Neutrophil (primary cell): ENCODE data around the gene LRP10.
"Not testable (repeated sequence)": the region's sequence is repeated elsewhere in the genome, so short reads cannot be mapped to it uniquely, and the experiment has no call there.

Experiments used
- H3K27ac ChIP-seq: fragments of 200-600 bp; sonication (generic); 2 replicates; pipeline ENCODE4 v1.5.1; 2016; ENCODE audit warnings: mild to moderate bottlenecking, moderate library complexity
- H3K27me3 ChIP-seq: fragments of 200-600 bp; sonication (generic); 2 replicates; pipeline ENCODE4 v1.6.0; 2016; ENCODE audit warnings: mild to moderate bottlenecking
- H3K36me3 ChIP-seq: fragments of 200-600 bp; sonication (generic); 2 replicates; pipeline ENCODE4 v1.5.1; 2017
- H3K4me1 ChIP-seq, 2 experiments: fragments of 200-600 bp in 1 of 2; sonication (generic) in 1 of 2; 1 replicate in 1 of 2; 2 replicates in 1 of 2; pipeline versions ENCODE4 v1.5.1 to v1.6.1; 2013 to 2016; ENCODE audit warnings: low read depth in 1 of 2, low read length in 1 of 2, mild to moderate bottlenecking in 1 of 2, moderate library complexity in 1 of 2; ENCODE audit not compliant: control insufficient read depth in 1 of 2, insufficient read depth in 1 of 2
- H3K4me3 ChIP-seq, 2 experiments: fragments of 200-600 bp in 1 of 2; sonication (generic) in 1 of 2; 1 replicate in 1 of 2; 2 replicates in 1 of 2; pipeline ENCODE4 v1.5.1; 2013 to 2016; ENCODE audit warnings: low read depth in 1 of 2, low read length in 1 of 2, mild to moderate bottlenecking in 1 of 2, moderate library complexity in 1 of 2
- H3K9me3 ChIP-seq: fragments of 200-600 bp; sonication (generic); 2 replicates; pipeline ENCODE4 v1.5.1; 2016
- CTCF ChIP-seq: fragments of 200-600 bp; sonication (generic); IDR thresholded peaks from 2 replicates; pipeline ENCODE4 v1.5.1; 2016; ENCODE audit warnings: antibody characterized with exemption

The LRP10 gene

GRCh38 chr14:22906073-22906472 is 34.5 kb downstream of the LRP10 start:
- peaks cover 100% of the 10 kb centered on the region for H3K36me3 ChIP-seq
- H3K27ac ChIP-seq: no peak overlapping the region
- peaks cover 6 to 8% of the 10 kb centered on the region in 2 experiments for H3K4me1 ChIP-seq
- TF ChIP-seq CTCF: no peak
- no peaks in the 10 kb centered on the region for H3K27me3 ChIP-seq
- H3K9me3 ChIP-seq: no peaks in the 10 kb centered on the region
- no peak overlapping the region for H3K4me3 ChIP-seq

GRCh38 chr14:22907429-22907828 is 35.9 kb downstream of the LRP10 start:
- H3K4me1 ChIP-seq: peaks cover 6 to 8% of the 10 kb centered on the region in 2 experiments
- H3K4me3 ChIP-seq: no peak overlapping the region
- H3K36me3 ChIP-seq: peaks cover 96% of the 10 kb centered on the region
- no peak overlapping the region for H3K27ac ChIP-seq
- TF ChIP-seq CTCF: no peak
- H3K9me3 ChIP-seq: no peaks in the 10 kb centered on the region
- H3K27me3 ChIP-seq: no peaks in the 10 kb centered on the region

- peaks cover 8 to 11% of the 10 kb centered on the region in 2 experiments for H3K4me1 ChIP-seq
- H3K27ac ChIP-seq: peak overlapping the region; percentile 61
- H3K36me3 ChIP-seq: peaks cover 86% of the 10 kb centered on the region
- H3K27me3 ChIP-seq: no peaks in the 10 kb centered on the region
- H3K9me3 ChIP-seq: no peaks in the 10 kb centered on the region
- H3K4me3 ChIP-seq: no peak overlapping the region
- TF ChIP-seq CTCF: no peak
Observed at GRCh38 chr14:22908601-22909000, 37.1 kb downstream of the LRP10 start.

- Histone ChIP-seq H3K4me1 (peaks cover 30 to 34% of the 10 kb centered on the region in 2 experiments), H3K27ac (peak overlapping the region; percentile 29), H3K4me3 (no peak overlapping the region), H3K27me3 (no peaks in the 10 kb centered on the region), H3K36me3 (peaks cover 63% of the 10 kb centered on the region), H3K9me3 (no peaks in the 10 kb centered on the region)
- TF ChIP-seq CTCF: no peak
Observed at GRCh38 chr14:22910916-22911315, 39.4 kb downstream of the LRP10 start.

GRCh38 chr14:22914836-22915235 is 43.3 kb downstream of the LRP10 start:
- H3K27ac ChIP-seq: peak overlapping the region; percentile 97
- H3K36me3 ChIP-seq: peaks cover 24% of the 10 kb centered on the region
- H3K9me3 ChIP-seq, H3K27me3 ChIP-seq: not testable (repeated sequence)
- peak overlapping the region; percentile 65 to 73 for H3K4me3 ChIP-seq
- H3K4me1 ChIP-seq: peaks cover 51 to 53% of the 10 kb centered on the region in 2 experiments

- Histone ChIP-seq H3K9me3 (no peaks in the 10 kb centered on the region), H3K27me3 (no peaks in the 10 kb centered on the region), H3K4me3 (peak overlapping the region; percentile 65 to 73), H3K4me1 (peaks cover 59 to 61% of the 10 kb centered on the region in 2 experiments), H3K36me3 (peaks cover 12% of the 10 kb centered on the region), H3K27ac (peak overlapping the region; percentile 97)
- no peak for TF ChIP-seq CTCF
Observed at GRCh38 chr14:22915886-22916521, 44.5 kb downstream of the LRP10 start.
